HG02981 (cell line): Measurements from ENCODE around the gene EIF3K.
A peak's percentile ranks its signal among the peaks of the same experiment; 100 is the strongest.

Experiments used
- ATAC-seq: cut with Tn5 transposase; IDR thresholded peaks from one replicate; pipeline ENCODE4 v1.9.1; 2021; ENCODE audit warnings: mild to moderate bottlenecking, moderate library complexity; ENCODE audit not compliant: unreplicated experiment

Gene EIF3K

GRCh38 chr19:38648769-38649304, 29.8 kb downstream of the EIF3K start:
- no peak for ATAC-seq

GRCh38 chr19:38649305-38650171, 30.6 kb downstream of the EIF3K start:
- ATAC-seq: no peak

GRCh38 chr19:38650172-38650775, 31.3 kb downstream of the EIF3K start:
- no peak for ATAC-seq

GRCh38 chr19:38650911-38651584, 32.1 kb downstream of the EIF3K start:
- no peak for ATAC-seq

- no peak for ATAC-seq
Measured at GRCh38 chr19:38653028-38653571, 34.1 kb downstream of the EIF3K start.

- no peak for ATAC-seq
Measured at GRCh38 chr19:38654628-38655055, 35.7 kb downstream of the EIF3K start.

- peak; percentile 57 for ATAC-seq
Measured at GRCh38 chr19:38655148-38655824, 36.3 kb downstream of the EIF3K start.

- no peak for ATAC-seq
Measured at GRCh38 chr19:38656171-38656981, 37.4 kb downstream of the EIF3K start.

GRCh38 chr19:38657633-38658222, 38.7 kb downstream of the EIF3K start:
- no peak for ATAC-seq

- no peak for ATAC-seq
Measured at GRCh38 chr19:38658462-38659306, 39.7 kb downstream of the EIF3K start.

GRCh38 chr19:38660724-38661123, 41.7 kb downstream of the EIF3K start:
- no peak for ATAC-seq

- no peak for ATAC-seq
Measured at GRCh38 chr19:38661136-38661535, 42.1 kb downstream of the EIF3K start.

- ATAC-seq: no peak
Measured at GRCh38 chr19:38661996-38662395, 43.0 kb downstream of the EIF3K start.

GRCh38 chr19:38662537-38663155, 43.7 kb downstream of the EIF3K start:
- no peak for ATAC-seq

GRCh38 chr19:38663156-38663651, 44.2 kb downstream of the EIF3K start:
- ATAC-seq: no peak

- ATAC-seq: no peak
Measured at GRCh38 chr19:38663957-38664502, 45.0 kb downstream of the EIF3K start.

- ATAC-seq: no peak
Measured at GRCh38 chr19:38664503-38665211, 45.7 kb downstream of the EIF3K start.
